ENCODE measurements around the gene SPATA33.

- TF ChIP-seq CTCF (IDR thresholded peaks at IDR 0.05; ENCODE audit: insufficient read depth, low read depth, low read length) (no peak), EZH2 (IDR thresholded peaks at IDR 0.05; ENCODE audit: insufficient read depth, low read length) (peak; percentile 11)
These were observed 34.0 kb upstream of the SPATA33 start for GRCh38 chr16:89623511-89624261.

All from astrocyte (in vitro differentiated cells and primary cell).